ENCODE results near the gene OSBPL3.

DNA sequence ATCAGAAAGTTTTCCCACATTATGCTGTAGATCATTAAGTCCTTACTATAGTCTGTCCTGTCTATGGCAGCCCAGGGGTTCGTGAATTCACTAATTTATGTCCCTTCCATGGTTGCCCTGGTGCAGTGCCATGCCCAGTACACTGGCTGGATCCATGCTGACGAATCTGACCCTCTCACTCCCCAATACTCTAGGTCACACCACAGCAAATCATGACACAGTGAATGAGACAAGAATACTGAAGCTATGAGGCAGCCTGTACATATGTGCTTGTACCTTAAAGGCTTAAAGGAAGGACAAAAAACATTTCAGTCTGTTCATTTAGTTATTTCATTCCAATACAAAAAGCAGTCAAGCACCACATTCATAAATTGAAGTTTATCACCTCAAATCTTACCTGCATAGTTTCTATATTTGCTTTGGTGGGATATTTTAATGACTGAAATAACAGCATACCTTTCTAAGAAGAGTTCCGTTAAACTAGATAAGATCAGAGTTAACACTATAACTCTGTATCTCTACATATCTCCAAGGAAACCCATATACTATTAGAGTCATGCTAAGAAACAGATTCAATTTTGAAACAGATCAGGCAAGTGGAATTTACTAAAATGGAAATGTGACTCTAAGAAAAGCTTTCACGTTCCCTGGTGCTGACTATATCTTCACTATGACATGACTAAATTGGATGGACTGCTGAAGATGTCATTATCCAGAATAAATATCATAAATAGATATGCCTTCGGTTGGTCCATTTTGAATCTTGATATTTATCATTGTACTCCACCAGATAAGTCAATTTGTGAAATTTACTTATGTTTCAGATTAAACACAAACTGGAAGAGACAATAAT, 36.7 kb downstream of the OSBPL3 start:
- TF ChIP-seq TAF1 (IDR thresholded peaks at IDR 0.05; ENCODE audit: low read depth, low read length) (no peak), POLR2A (IDR thresholded peaks at IDR 0.05; ENCODE audit: low read depth, low read length) (no peak), POLR2AphosphoS5 (IDR thresholded peaks at IDR 0.05; ENCODE audit: low read depth, low read length) (no peak), POU2F2 (IDR thresholded peaks at IDR 0.05; ENCODE audit: low read depth, low read length) (no peak)
